D721Med (cell line): ENCODE measurements around the gene TIAM1.

Experiments used
- DNase-seq: peaks from one replicate; pipeline ENCODE4 v3.0.0; 2011; ENCODE audit warnings: low spot score; ENCODE audit not compliant: insufficient read length
- FAIRE-seq: peaks from 2 replicates; lab custom pipeline; 2011; peaks lifted over from hg19 to GRCh38; lab: Jason Lieb, UNC
- CTCF ChIP-seq: IDR thresholded peaks from 2 replicates; pipeline ENCODE4 v1.5.1; 2012; ENCODE audit warnings: mild to moderate bottlenecking, control low read depth; ENCODE audit not compliant: insufficient read depth; ENCODE audit errors: missing control alignments

The TIAM1 gene

GRCh38 chr21:31087639-31088473 is 256.2 kb downstream of the TIAM1 start:
- FAIRE-seq, result no peak
- no peak for TF ChIP-seq CTCF
- no peak for DNase-seq

GRCh38 chr21:31084689-31085088 is 259.4 kb downstream of the TIAM1 start:
- DNase-seq (no peak), FAIRE-seq (no peak)
- TF ChIP-seq CTCF, result no peak

DNA sequence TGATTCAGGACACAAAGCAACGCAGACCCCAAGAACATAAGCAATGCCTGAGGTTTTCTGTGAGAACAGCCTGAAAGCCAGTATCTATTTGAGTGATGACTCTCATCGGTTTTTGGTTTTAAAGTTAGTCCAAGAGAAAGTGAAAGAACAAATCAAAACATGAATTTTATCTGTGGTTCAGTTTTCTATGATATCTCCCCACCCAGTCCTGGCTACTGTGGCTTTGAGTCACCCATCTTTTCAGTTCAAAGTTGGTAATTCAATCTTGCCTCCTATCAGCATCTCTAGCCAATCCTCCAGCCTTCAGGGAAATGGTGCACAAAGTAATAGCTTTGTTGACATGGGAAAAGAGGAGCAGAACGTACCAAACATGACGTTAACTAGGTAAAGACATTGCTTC is 265.3 kb downstream of the TIAM1 start:
- DNase-seq (no peak), FAIRE-seq (no peak)
- TF ChIP-seq CTCF, result no peak

DNA sequence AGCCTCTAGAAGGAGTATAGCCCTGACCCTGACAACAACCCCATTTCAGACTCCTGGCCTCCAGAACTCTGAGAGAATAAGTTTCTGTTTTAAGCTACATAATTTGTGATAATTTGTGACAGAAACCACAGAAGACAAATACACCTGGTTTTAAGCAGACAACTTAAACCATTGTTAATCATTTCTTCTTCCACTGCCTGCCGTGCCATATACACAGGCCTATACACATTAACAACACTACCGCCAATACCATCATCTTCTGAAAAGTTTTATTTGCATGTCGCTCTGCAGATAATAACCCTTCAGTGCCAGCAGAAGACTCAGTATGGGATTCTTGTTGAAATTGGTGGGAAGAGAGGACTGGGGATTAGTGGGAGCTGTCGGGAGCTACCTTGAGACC is 265.8 kb downstream of the TIAM1 start:
- TF ChIP-seq CTCF, result no peak

DNA sequence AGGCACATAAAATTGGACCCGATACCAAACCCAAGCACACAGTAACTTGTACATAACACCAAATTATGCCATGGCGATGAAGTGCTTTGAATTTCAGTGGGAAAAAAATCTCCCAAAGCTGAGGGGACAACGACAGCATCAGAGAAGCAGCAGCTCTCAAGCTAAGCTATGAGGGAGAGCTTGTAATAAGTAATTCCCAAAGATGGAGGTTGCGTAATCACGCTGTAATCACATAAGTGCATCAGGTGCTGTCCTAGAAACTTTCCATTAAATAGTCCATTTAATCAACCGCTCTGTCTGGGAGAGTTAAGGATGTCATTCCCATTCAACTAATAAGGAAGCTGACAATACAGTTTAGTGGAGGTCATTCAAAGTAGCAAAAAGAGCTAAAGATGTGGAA is 268.2 kb downstream of the TIAM1 start:
- no peak for TF ChIP-seq CTCF
- DNase-seq, result no peak
- no peak for FAIRE-seq

More for the DNA sequence above, 265.8 kb downstream of the TIAM1 start:
- no peak for FAIRE-seq
- no peak for DNase-seq

DNA sequence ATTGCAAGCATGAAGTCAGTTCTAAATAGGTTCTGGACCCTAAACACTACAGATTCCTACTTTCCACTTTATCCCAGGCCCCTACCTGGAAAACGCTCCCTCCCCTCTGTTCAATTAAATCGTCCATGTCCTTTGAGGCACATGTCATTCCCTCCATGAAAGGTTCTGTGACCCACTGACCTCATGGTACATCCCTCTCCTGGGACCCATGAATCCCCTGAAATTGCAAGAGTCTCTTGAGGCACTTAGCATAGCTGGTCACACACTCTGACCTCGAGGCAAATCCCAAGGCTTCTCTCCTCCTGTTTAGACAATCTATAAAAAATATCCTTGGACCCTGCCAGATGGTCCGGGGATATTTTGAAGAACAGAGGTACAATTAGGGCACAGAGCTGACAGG is 271.5 kb downstream of the TIAM1 start:
- TF ChIP-seq CTCF, result no peak
- DNase-seq (no peak), FAIRE-seq (no peak)
